Ishikawa (cell line): ENCODE results near the gene UTP11.

Experiments
- CEBPB ChIP-seq: IDR thresholded peaks from 2 replicates; pipeline ENCODE4 v1.6.1; 2012
- EP300 ChIP-seq: IDR thresholded peaks from 2 replicates; pipeline ENCODE4 v1.6.1; 2012; ENCODE audit warnings: borderline replicate concordance
- FOXM1 ChIP-seq: IDR thresholded peaks from 2 replicates; pipeline ENCODE4 v1.6.1; 2012; ENCODE audit warnings: low read depth, borderline replicate concordance
- NFIC ChIP-seq: IDR thresholded peaks from 2 replicates; pipeline ENCODE4 v1.6.1; 2012
- RAD21 ChIP-seq: IDR thresholded peaks from 2 replicates; pipeline ENCODE4 v1.6.1; 2012; ENCODE audit warnings: low read depth
- TAF1 ChIP-seq: IDR thresholded peaks from 2 replicates; pipeline ENCODE4 v1.6.1; 2012; ENCODE audit warnings: low read depth, mild to moderate bottlenecking
- TCF12 ChIP-seq: IDR thresholded peaks from 2 replicates; pipeline ENCODE4 v1.6.1; 2012; ENCODE audit warnings: low read depth
- ZBTB7A ChIP-seq: IDR thresholded peaks from 2 replicates; pipeline ENCODE4 v1.6.1; 2012; ENCODE audit warnings: low read depth
- TF ChIP-seq, protein P1 (sequence below): IDR thresholded peaks from 2 replicates; pipeline ENCODE4 v1.6.1; 2012; ENCODE audit warnings: low read depth, mild to moderate bottlenecking

DNA sequence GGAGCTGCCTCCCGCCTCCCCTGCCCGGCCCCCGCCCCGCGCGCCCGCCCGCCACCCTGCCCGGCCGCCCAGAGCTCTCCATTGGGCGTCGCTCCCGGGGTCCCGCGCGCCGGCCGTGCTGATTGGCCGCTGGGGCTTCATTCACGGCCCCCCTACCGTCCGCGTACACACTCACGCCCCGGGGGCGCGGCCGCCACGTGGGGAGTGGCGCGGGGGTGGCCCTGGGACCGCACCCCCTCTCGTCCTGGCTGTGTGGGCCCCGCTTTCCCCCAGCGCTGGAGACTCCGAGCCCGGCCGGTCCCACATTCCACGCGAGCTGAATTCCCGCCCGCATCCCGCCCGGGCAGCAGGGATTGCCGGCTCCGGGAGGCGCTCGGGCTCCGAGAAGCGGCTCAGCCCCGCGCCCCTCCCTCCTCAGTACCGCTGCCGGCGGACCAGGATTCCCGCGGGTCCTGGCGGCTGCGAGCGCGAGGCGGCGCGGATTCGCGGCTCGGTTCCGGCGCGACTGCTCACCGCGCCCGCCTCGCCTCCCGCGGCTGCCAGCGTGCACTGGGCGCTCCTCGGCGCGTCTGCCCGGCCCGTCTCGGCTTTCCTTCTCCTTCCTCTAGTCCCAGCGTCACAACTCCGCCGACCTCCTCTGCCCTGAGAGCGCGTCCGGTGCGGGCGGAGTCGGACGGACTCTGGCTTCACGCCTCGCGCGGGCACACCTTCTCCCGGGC, 34.5 kb downstream of the UTP11 start:
- TF ChIP-seq EP300 (no peak), TCF12 (no peak), RAD21 (no peak), CEBPB (no peak), ZBTB7A (no peak), TAF1 (no peak), NFIC (no peak), FOXM1 (no peak)
- TF ChIP-seq, protein P1, sequence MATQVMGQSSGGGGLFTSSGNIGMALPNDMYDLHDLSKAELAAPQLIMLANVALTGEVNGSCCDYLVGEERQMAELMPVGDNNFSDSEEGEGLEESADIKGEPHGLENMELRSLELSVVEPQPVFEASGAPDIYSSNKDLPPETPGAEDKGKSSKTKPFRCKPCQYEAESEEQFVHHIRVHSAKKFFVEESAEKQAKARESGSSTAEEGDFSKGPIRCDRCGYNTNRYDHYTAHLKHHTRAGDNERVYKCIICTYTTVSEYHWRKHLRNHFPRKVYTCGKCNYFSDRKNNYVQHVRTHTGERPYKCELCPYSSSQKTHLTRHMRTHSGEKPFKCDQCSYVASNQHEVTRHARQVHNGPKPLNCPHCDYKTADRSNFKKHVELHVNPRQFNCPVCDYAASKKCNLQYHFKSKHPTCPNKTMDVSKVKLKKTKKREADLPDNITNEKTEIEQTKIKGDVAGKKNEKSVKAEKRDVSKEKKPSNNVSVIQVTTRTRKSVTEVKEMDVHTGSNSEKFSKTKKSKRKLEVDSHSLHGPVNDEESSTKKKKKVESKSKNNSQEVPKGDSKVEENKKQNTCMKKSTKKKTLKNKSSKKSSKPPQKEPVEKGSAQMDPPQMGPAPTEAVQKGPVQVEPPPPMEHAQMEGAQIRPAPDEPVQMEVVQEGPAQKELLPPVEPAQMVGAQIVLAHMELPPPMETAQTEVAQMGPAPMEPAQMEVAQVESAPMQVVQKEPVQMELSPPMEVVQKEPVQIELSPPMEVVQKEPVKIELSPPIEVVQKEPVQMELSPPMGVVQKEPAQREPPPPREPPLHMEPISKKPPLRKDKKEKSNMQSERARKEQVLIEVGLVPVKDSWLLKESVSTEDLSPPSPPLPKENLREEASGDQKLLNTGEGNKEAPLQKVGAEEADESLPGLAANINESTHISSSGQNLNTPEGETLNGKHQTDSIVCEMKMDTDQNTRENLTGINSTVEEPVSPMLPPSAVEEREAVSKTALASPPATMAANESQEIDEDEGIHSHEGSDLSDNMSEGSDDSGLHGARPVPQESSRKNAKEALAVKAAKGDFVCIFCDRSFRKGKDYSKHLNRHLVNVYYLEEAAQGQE: no peak
